ENCODE data around the gene GSG1L2. TPM values are rescaled to one million over a fixed set of nuclear protein-coding genes. Genes with fewer than 3 reads are reported as not detected.
A peak's percentile ranks its signal among the peaks of the same experiment; 100 is the strongest.

GSG1L2 gene
- total and polyA plus RNA-seq, 2 of the 4 experiments (the other 2 are of a cell fraction), result not detected

DNA sequence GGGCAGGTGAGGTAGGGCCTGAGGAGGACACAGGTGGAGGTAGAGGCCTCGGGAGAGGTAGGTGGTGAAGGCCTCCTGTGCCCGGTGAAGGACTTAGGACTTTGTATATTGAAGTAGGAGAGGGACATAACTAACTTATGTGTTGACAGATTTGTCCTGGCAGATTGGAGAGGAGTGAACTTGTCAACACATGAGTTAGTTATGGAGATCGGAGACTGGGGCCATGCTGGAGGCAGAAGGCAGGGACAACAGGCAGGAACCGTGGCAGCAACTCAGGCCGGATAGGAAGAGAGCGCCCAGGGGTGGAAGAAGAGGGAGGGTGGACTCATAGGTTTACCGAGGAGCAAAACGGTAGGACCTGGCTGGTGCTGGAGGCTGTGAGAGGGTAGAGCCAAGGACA lies 22.3 kb upstream of the GSG1L2 start:
- Histone ChIP-seq H3K9ac (ENCODE audit: low read depth, low read length) (no peak overlapping the region), H4K20me1 (ENCODE audit: insufficient read depth, low read length) (no peaks in the 10 kb centered on the region), H3K4me1 (ENCODE audit: control insufficient read depth, insufficient read depth, low read length) (peaks cover 7% of the 10 kb centered on the region), H2BK5ac (ENCODE audit: low read depth, low read length, poor library complexity, severe bottlenecking) (no peak overlapping the region), H3K9me3 (ENCODE audit: control insufficient read depth, insufficient read depth, low read length) (no peaks in the 10 kb centered on the region), H4K8ac (ENCODE audit: low read depth in 2 of 2, low read length in 2 of 2) (no peak overlapping the region), H3K9me1 (ENCODE audit: insufficient read depth, low read length) (peaks cover 4% of the 10 kb centered on the region; the same call in 1 of the 2 replicates), H4K5ac (ENCODE audit: low read depth, low read length) (no peak overlapping the region), H3K79me1 (ENCODE audit: low read depth in 1 of 2, low read length in 2 of 2) (no peaks in the 10 kb centered on the region), H3K18ac (ENCODE audit: low read depth, low read length) (no peak overlapping the region; the same call in 1 of the 2 replicates), H3K4me2 (ENCODE audit: low read depth, low read length) (no peak overlapping the region), H2BK20ac (ENCODE audit: low read depth, low read length) (no peak overlapping the region), H2BK15ac (ENCODE audit: low read depth, low read length) (no peak overlapping the region), H3K4ac (ENCODE audit: low read depth, low read length) (no peak overlapping the region; the same call in 1 of the 2 replicates), H2AK5ac (ENCODE audit: low read depth, low read length) (peak overlapping the region; percentile 16; the same call in 1 of the 2 replicates), H3K27ac (ENCODE audit: insufficient read depth, low read length) (no peak overlapping the region), H3K23ac (ENCODE audit: low read depth, low read length) (no peak overlapping the region), H3K56ac (ENCODE audit: extremely low read depth, insufficient read depth, low read length) (no peak overlapping the region), H4K91ac (ENCODE audit: insufficient read depth, low read depth, low read length) (no peak overlapping the region), H2BK120ac (ENCODE audit: low read depth, low read length) (no peak overlapping the region), H2AFZ (replicated peaks; ENCODE audit: low read length, poor library complexity) (no peak overlapping the region), H3K36me3 (ENCODE audit: control insufficient read depth, insufficient read depth, low read length) (no peaks in the 10 kb centered on the region), H2AK9ac (replicated peaks; ENCODE audit: low read depth, low read length, poor library complexity) (no peak overlapping the region), H3K27me3 (ENCODE audit: control insufficient read depth, insufficient read depth, low read length) (no peaks in the 10 kb centered on the region), H3K4me3 (ENCODE audit: insufficient read depth, low read depth, low read length) (no peak overlapping the region), H3K14ac (replicated peaks; ENCODE audit: low read depth, low read length) (no peak overlapping the region)
- TF ChIP-seq CEBPB (IDR thresholded peaks at IDR 0.05; ENCODE audit: low read depth, low read length) (no peak), MAFK (IDR thresholded peaks at IDR 0.05; ENCODE audit: low read depth, low read length) (no peak), POLR2A (IDR thresholded peaks at IDR 0.05; ENCODE audit: low read depth, low read length) (no peak), MAZ (IDR thresholded peaks at IDR 0.05; ENCODE audit: borderline replicate concordance, low read depth, low read length) (no peak), RAD21 (IDR thresholded peaks at IDR 0.05; ENCODE audit: low read length) (no peak), SMC3 (IDR thresholded peaks at IDR 0.05; ENCODE audit: low read depth, low read length) (no peak), FOS (IDR thresholded peaks at IDR 0.05; ENCODE audit: low read depth, low read length) (no peak), RFX5 (IDR thresholded peaks at IDR 0.05; ENCODE audit: low read depth, low read length) (no peak), BHLHE40 (IDR thresholded peaks at IDR 0.05; ENCODE audit: low read depth, low read length) (no peak), CHD1 (IDR thresholded peaks at IDR 0.05; ENCODE audit: low read depth, low read length) (no peak)
- TF ChIP-seq, protein P1, sequence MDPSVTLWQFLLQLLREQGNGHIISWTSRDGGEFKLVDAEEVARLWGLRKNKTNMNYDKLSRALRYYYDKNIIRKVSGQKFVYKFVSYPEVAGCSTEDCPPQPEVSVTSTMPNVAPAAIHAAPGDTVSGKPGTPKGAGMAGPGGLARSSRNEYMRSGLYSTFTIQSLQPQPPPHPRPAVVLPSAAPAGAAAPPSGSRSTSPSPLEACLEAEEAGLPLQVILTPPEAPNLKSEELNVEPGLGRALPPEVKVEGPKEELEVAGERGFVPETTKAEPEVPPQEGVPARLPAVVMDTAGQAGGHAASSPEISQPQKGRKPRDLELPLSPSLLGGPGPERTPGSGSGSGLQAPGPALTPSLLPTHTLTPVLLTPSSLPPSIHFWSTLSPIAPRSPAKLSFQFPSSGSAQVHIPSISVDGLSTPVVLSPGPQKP (IDR thresholded peaks at IDR 0.05; ENCODE audit: borderline replicate concordance, low read depth, low read length), result no peak
- TF ChIP-seq, protein P2, sequence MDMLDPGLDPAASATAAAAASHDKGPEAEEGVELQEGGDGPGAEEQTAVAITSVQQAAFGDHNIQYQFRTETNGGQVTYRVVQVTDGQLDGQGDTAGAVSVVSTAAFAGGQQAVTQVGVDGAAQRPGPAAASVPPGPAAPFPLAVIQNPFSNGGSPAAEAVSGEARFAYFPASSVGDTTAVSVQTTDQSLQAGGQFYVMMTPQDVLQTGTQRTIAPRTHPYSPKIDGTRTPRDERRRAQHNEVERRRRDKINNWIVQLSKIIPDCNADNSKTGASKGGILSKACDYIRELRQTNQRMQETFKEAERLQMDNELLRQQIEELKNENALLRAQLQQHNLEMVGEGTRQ (IDR thresholded peaks at IDR 0.05; ENCODE audit: low read depth, low read length), result no peak
- TF ChIP-seq, protein P3, sequence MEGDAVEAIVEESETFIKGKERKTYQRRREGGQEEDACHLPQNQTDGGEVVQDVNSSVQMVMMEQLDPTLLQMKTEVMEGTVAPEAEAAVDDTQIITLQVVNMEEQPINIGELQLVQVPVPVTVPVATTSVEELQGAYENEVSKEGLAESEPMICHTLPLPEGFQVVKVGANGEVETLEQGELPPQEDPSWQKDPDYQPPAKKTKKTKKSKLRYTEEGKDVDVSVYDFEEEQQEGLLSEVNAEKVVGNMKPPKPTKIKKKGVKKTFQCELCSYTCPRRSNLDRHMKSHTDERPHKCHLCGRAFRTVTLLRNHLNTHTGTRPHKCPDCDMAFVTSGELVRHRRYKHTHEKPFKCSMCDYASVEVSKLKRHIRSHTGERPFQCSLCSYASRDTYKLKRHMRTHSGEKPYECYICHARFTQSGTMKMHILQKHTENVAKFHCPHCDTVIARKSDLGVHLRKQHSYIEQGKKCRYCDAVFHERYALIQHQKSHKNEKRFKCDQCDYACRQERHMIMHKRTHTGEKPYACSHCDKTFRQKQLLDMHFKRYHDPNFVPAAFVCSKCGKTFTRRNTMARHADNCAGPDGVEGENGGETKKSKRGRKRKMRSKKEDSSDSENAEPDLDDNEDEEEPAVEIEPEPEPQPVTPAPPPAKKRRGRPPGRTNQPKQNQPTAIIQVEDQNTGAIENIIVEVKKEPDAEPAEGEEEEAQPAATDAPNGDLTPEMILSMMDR (conservative IDR thresholded peaks at IDR 0.05; ENCODE audit: low read depth, low read length), result no peak
- 73% methylated on average over 5 of the region's 8 CpGs; no CpG with 5 or more reads in 1 of the 2 experiments for WGBS, 2 experiments (ENCODE audit: extremely low coverage in 2 of 2, insufficient read length in 1 of 2)
- POLR2A ChIA-PET (ENCODE audit: unreplicated experiment), result no interaction called here
- intact Hi-C loops (cut with micrococcal nuclease), result loop anchor here (5.0 kb wide), 1 partner anchor 58 kb away; no protein-coding TSS in a partner anchor
- ATAC-seq (ENCODE audit: low read depth) (no peak), DNase-seq (no peak)
- CTCF ChIA-PET, result no interaction called here
- in situ Hi-C loops (cut with MboI; ENCODE audit: low sequenced_read_pairs), result no loop called here
- BruUV-seq (replicated peaks), result no TSS peak
- dilution Hi-C loops (cut with HindIII; ENCODE audit: low sequenced_read_pairs, unreplicated experiment), result no loop called here

Measured in IMR-90 (cell line).